H9 (cell line): ENCODE results near the gene SLC9A9. TPM values are rescaled to one million over a fixed set of nuclear protein-coding genes. Genes with fewer than 3 reads are reported as not detected.

Experiments used
- DNase-seq: peaks from one replicate; pipeline ENCODE4 v3.0.0-alpha.2; 2017
- H2AFZ ChIP-seq: one replicate; pipeline ENCODE4 v1.6.1; 2013; ENCODE audit warnings: mild to moderate bottlenecking, low read length, control low read depth, moderate library complexity
- H2AK5ac ChIP-seq: 2 replicates; pipeline ENCODE4 v1.6.1; 2013; ENCODE audit warnings: low read length, control low read depth, mixed read lengths; ENCODE audit not compliant: insufficient read length
- H2BK120ac ChIP-seq: one replicate; pipeline ENCODE4 v1.6.1; 2013; ENCODE audit warnings: low read depth, mild to moderate bottlenecking, low read length, control low read depth, inconsistent platforms; ENCODE audit not compliant: poor library complexity, severe bottlenecking
- H2BK12ac ChIP-seq: 2 replicates; pipeline ENCODE4 v1.6.1; 2013; ENCODE audit warnings: low read length, control low read depth, mixed read lengths, low read depth; ENCODE audit not compliant: insufficient read length
- H2BK15ac ChIP-seq: 2 replicates; pipeline ENCODE4 v1.6.1; 2013; ENCODE audit warnings: low read depth, low read length, control low read depth
- H2BK20ac ChIP-seq: one replicate; pipeline ENCODE4 v1.6.1; 2013; ENCODE audit warnings: low read depth, mild to moderate bottlenecking, low read length, control low read depth, inconsistent platforms; ENCODE audit not compliant: poor library complexity, severe bottlenecking
- H2BK5ac ChIP-seq: 2 replicates; pipeline ENCODE4 v1.6.1; 2013; ENCODE audit warnings: low read length, control low read depth, mixed read lengths; ENCODE audit not compliant: insufficient read length
- H3K14ac ChIP-seq: 2 replicates; pipeline ENCODE4 v1.6.1; 2013; ENCODE audit warnings: low read length, control low read depth; ENCODE audit not compliant: insufficient read depth
- H3K18ac ChIP-seq: 2 replicates; pipeline ENCODE4 v1.6.1; 2013; ENCODE audit warnings: low read depth, mild to moderate bottlenecking, mixed read lengths, low read length, control low read depth; ENCODE audit not compliant: insufficient read length
- H3K23ac ChIP-seq: 2 replicates; pipeline ENCODE4 v1.6.1; 2013; ENCODE audit warnings: low read length, control low read depth, mixed read lengths, low read depth; ENCODE audit not compliant: insufficient read length
- H3K23me2 ChIP-seq: 2 replicates; pipeline ENCODE4 v1.6.1; 2013; ENCODE audit warnings: low read depth, mild to moderate bottlenecking, mixed read lengths, low read length, control low read depth; ENCODE audit not compliant: insufficient read length, poor library complexity, severe bottlenecking
- H3K27ac ChIP-seq: 2 replicates; pipeline ENCODE4 v1.5.1; 2013; ENCODE audit warnings: low read length, control low read depth, mixed read lengths, low read depth; ENCODE audit not compliant: insufficient read length
- H3K27me3 ChIP-seq: 2 replicates; pipeline ENCODE4 v1.6.1; 2013; ENCODE audit warnings: low read length, control low read depth, inconsistent platforms; ENCODE audit not compliant: insufficient read depth
- H3K4ac ChIP-seq: 2 replicates; pipeline ENCODE4 v1.6.1; 2013; ENCODE audit warnings: low read depth, mild to moderate bottlenecking, control low read depth, inconsistent platforms, low read length, moderate library complexity
- H3K4me1 ChIP-seq: 2 replicates; pipeline ENCODE4 v1.6.1; 2013; ENCODE audit warnings: low read length, control low read depth, inconsistent platforms; ENCODE audit not compliant: insufficient read depth
- H3K4me2 ChIP-seq: 2 replicates; pipeline ENCODE4 v1.6.1; 2013; ENCODE audit warnings: low read length, control low read depth, mixed read lengths; ENCODE audit not compliant: insufficient read length, insufficient read depth
- H3K56ac ChIP-seq: 2 replicates; pipeline ENCODE4 v1.6.1; 2013; ENCODE audit warnings: low read depth, mild to moderate bottlenecking, mixed read lengths, low read length, control low read depth; ENCODE audit not compliant: insufficient read length
- H3K79me1 ChIP-seq: 2 replicates; pipeline ENCODE4 v1.6.1; 2013; ENCODE audit warnings: low read depth, mild to moderate bottlenecking, moderate library complexity, low read length, control low read depth, inconsistent platforms; ENCODE audit not compliant: insufficient read depth, poor library complexity, severe bottlenecking
- H3K79me2 ChIP-seq: 2 replicates; pipeline ENCODE4 v1.6.1; 2013; ENCODE audit warnings: low read length, control low read depth, inconsistent platforms; ENCODE audit not compliant: insufficient read depth
- H3K9ac ChIP-seq: 2 replicates; pipeline ENCODE4 v1.6.1; 2013; ENCODE audit warnings: low read length, control low read depth, mixed read lengths; ENCODE audit not compliant: insufficient read length; ENCODE audit errors: extremely low read depth
- H3K9me3 ChIP-seq: one replicate; pipeline ENCODE4 v1.6.1; 2013; ENCODE audit warnings: low read depth, low read length, inconsistent platforms; ENCODE audit not compliant: control insufficient read depth
- H3T11ph ChIP-seq: one replicate; pipeline ENCODE4 v1.6.1; 2013; ENCODE audit warnings: mild to moderate bottlenecking, low read length, control low read depth, inconsistent platforms
- H4K20me1 ChIP-seq: one replicate; pipeline ENCODE4 v1.6.1; 2013; ENCODE audit not compliant: control insufficient read depth, insufficient read length, insufficient read depth
- H4K5ac ChIP-seq: 2 replicates; pipeline ENCODE4 v1.6.1; 2013; ENCODE audit warnings: low read depth, mild to moderate bottlenecking, mixed read lengths, low read length, control low read depth; ENCODE audit not compliant: insufficient read length
- H4K8ac ChIP-seq: replicated peaks from 2 replicates; pipeline ENCODE4 v1.6.1; 2013; ENCODE audit warnings: low read length, control low read depth, mixed read lengths, low read depth; ENCODE audit not compliant: insufficient read length
- H4K91ac ChIP-seq: 2 replicates; pipeline ENCODE4 v1.6.1; 2013; ENCODE audit warnings: low read depth, mild to moderate bottlenecking, moderate library complexity, mixed read lengths, low read length, control low read depth; ENCODE audit not compliant: insufficient read length
- H3K27ac Mint-ChIP-seq, 3 experiments: 2 replicates in 2 of 3; 3 replicates in 1 of 3; pipeline ENCODE4 v1.8.0; 2020 to 2021; ENCODE audit warnings: mixed read lengths in 3 of 3, mild to moderate bottlenecking in 1 of 3, moderate library complexity in 1 of 3
- H3K27me3 Mint-ChIP-seq: 2 replicates; pipeline ENCODE4 v1.8.0; 2021; ENCODE audit warnings: low read depth, mild to moderate bottlenecking, moderate library complexity, mixed read lengths
- H3K36me3 Mint-ChIP-seq, 3 experiments: 2 replicates in 2 of 3; 3 replicates in 1 of 3; pipeline ENCODE4 v1.8.0; 2020 to 2021; ENCODE audit warnings: low read depth in 3 of 3, mixed read lengths in 3 of 3; ENCODE audit not compliant: insufficient read depth in 1 of 3
- H3K4me1 Mint-ChIP-seq, 2 experiments: 2 replicates each; pipeline ENCODE4 v1.8.0; 2020; ENCODE audit warnings: mixed read lengths in 2 of 2
- H3K4me3 Mint-ChIP-seq, 2 experiments: 2 replicates in 1 of 2; 3 replicates in 1 of 2; pipeline ENCODE4 v1.8.0; 2020 to 2021; ENCODE audit warnings: mild to moderate bottlenecking in 2 of 2, mixed read lengths in 2 of 2, moderate library complexity in 1 of 2
- H3K9me3 Mint-ChIP-seq, 2 experiments: 2 replicates in 1 of 2; 3 replicates in 1 of 2; pipeline ENCODE4 v1.8.0; 2020; ENCODE audit warnings: mild to moderate bottlenecking in 2 of 2, mixed read lengths in 2 of 2, moderate library complexity in 1 of 2
- WGBS: extraction: QIAGEN DNeasy Blood & Tissue Kit; methylation state at CpG from one replicate; pipeline ENCODE4 v1.1.7; 2013; ENCODE audit warnings: missing lambda C conversion rate, low lambda C conversion rate, mixed read lengths; ENCODE audit not compliant: insufficient read length; ENCODE audit errors: extremely low coverage; 5-methylcytosine and 5-hydroxymethylcytosine counted together
- total RNA-seq: library from RNA; stranded (reverse); gene quantifications from 2 replicates; pipeline ENCODE4 v1.2.1, GENCODE V29; 2021
- TF ChIP-seq, protein P1 (sequence below): fragments of 200-600 bp; sonication (generic); conservative IDR thresholded peaks from 3 replicates; pipeline ENCODE4 v1.8.0; 2021; ENCODE audit warnings: antibody characterized with exemption, mild to moderate bottlenecking

SLC9A9 gene
- total RNA-seq, 1 experiment from 2014 or later: 0.35 TPM

DNA sequence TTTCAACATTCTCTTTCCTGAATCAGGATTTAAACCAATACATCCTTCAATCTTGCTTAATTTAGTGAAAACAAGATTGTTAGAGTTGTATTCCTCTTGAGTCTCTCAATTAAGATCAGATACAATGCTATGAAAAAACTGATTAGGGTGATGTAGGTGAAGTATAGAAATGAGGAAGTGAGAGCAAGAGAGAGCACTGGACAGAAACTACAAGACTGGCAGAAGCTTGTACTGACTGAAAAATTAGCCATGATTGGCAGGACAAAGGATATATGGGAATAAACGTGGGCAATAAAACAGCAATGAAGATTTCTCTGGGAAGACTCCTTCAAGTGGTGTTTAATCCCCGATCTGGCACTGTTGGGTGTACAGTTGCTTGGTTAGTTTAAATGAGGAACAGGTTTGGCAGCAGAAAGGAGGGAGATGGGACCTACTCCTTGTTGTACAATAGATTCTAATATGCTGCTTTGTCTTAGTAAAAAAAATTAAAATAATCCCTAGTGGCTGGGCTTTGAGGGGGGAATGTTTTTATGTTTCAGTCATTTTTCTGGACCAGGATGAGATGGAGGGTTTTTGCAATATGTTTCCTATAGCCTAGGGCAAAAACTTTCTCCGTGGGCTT is 252.7 kb downstream of the SLC9A9 start:
- Histone ChIP-seq H3K18ac (no peak overlapping the region), H2BK120ac (no peak overlapping the region), H3K4ac (no peak overlapping the region), H3K4me2 (no peak overlapping the region), H2BK12ac (no peak overlapping the region), H3K23ac (no peak overlapping the region), H3K4me1 (peaks cover 9% of the 10 kb centered on the region; the same call in 1 of the 2 replicates), H3K27ac (no peak overlapping the region), H2BK5ac (no peak overlapping the region), H3T11ph (no peak overlapping the region), H3K27me3 (no peaks in the 10 kb centered on the region), H3K79me2 (no peaks in the 10 kb centered on the region), H3K23me2 (no peaks in the 10 kb centered on the region), H3K9ac (no peak overlapping the region), H3K79me1 (no peaks in the 10 kb centered on the region), H4K91ac (no peak overlapping the region), H3K9me3 (no peaks in the 10 kb centered on the region), H2BK20ac (no peak overlapping the region), H3K56ac (no peak overlapping the region), H4K20me1 (no peaks in the 10 kb centered on the region), H2BK15ac (no peak overlapping the region), H4K5ac (no peak overlapping the region), H4K8ac (no peak overlapping the region), H3K14ac (no peak overlapping the region), H2AK5ac (no peak overlapping the region), H2AFZ (no peak overlapping the region)
- H3K36me3 Mint-ChIP-seq: no peaks in the 10 kb centered on the region
- H3K4me3 Mint-ChIP-seq: no peak overlapping the region
- TF ChIP-seq, protein P1, sequence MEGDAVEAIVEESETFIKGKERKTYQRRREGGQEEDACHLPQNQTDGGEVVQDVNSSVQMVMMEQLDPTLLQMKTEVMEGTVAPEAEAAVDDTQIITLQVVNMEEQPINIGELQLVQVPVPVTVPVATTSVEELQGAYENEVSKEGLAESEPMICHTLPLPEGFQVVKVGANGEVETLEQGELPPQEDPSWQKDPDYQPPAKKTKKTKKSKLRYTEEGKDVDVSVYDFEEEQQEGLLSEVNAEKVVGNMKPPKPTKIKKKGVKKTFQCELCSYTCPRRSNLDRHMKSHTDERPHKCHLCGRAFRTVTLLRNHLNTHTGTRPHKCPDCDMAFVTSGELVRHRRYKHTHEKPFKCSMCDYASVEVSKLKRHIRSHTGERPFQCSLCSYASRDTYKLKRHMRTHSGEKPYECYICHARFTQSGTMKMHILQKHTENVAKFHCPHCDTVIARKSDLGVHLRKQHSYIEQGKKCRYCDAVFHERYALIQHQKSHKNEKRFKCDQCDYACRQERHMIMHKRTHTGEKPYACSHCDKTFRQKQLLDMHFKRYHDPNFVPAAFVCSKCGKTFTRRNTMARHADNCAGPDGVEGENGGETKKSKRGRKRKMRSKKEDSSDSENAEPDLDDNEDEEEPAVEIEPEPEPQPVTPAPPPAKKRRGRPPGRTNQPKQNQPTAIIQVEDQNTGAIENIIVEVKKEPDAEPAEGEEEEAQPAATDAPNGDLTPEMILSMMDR: no peak
- peaks cover 32 to 36% of the 10 kb centered on the region in 2 experiments for H3K4me1 Mint-ChIP-seq
- WGBS: no CpG with 5 or more reads among the region's 3 CpGs
- no peak overlapping the region for H3K27ac Mint-ChIP-seq
- no peak for DNase-seq
- no peaks in the 10 kb centered on the region for H3K9me3 Mint-ChIP-seq
- H3K27me3 Mint-ChIP-seq: no peaks in the 10 kb centered on the region; the same call in 1 of the 2 replicates
